ENCODE measurements around the gene YTHDC1. TPM values are rescaled to one million over a fixed set of nuclear protein-coding genes. Genes with fewer than 3 reads are reported as not detected.
A peak's percentile ranks its signal among the peaks of the same experiment; 100 is the strongest.

The YTHDC1 gene
- total RNA-seq, 1 donor from 2014 or later, result 46.2 TPM

GRCh38 chr4:68277627-68278026 is 72.3 kb downstream of the YTHDC1 start:
- Histone ChIP-seq H3K4me1 (no peaks in the 10 kb centered on the region), H3K4me3 (no peak overlapping the region), H3K36me3 (no peaks in the 10 kb centered on the region), H3K27ac (replicated peaks) (no peak overlapping the region), H3K9me3 (replicated peaks) (no peaks in the 10 kb centered on the region), H3K27me3 (ENCODE audit: low read depth) (peaks cover 7% of the 10 kb centered on the region)
- no peak for TF ChIP-seq CTCF (IDR thresholded peaks at IDR 0.05; ENCODE audit: borderline replicate concordance)
- no peak for DNase-seq
- intact Hi-C loops (cut with micrococcal nuclease), result no loop called here

- H3K4me3 ChIP-seq, result no peak overlapping the region
- no peaks in the 10 kb centered on the region for H3K36me3 ChIP-seq
- intact Hi-C loops (cut with micrococcal nuclease), result loop anchor here (2.0 kb wide), 1 partner anchor 104 kb away; no protein-coding TSS in a partner anchor
- DNase-seq, result no peak
- no peaks in the 10 kb centered on the region for H3K9me3 ChIP-seq (replicated peaks)
- H3K27me3 ChIP-seq (ENCODE audit: low read depth), result peaks cover 12% of the 10 kb centered on the region
- no peaks in the 10 kb centered on the region for H3K4me1 ChIP-seq
- no peak overlapping the region for H3K27ac ChIP-seq (replicated peaks)
- no peak for TF ChIP-seq CTCF (IDR thresholded peaks at IDR 0.05; ENCODE audit: borderline replicate concordance)
These were observed 77.0 kb downstream of the YTHDC1 start for GRCh38 chr4:68272860-68273259.

GRCh38 chr4:68272380-68272779 is 77.5 kb downstream of the YTHDC1 start:
- H3K36me3 ChIP-seq, result no peaks in the 10 kb centered on the region
- H3K4me1 ChIP-seq, result no peaks in the 10 kb centered on the region
- intact Hi-C loops (cut with micrococcal nuclease), result loop anchor here (2.0 kb wide), 1 partner anchor 104 kb away; no protein-coding TSS in a partner anchor
- H3K9me3 ChIP-seq (replicated peaks), result no peaks in the 10 kb centered on the region
- no peak for DNase-seq
- no peak overlapping the region for H3K27ac ChIP-seq (replicated peaks)
- H3K27me3 ChIP-seq (ENCODE audit: low read depth), result peaks cover 12% of the 10 kb centered on the region
- H3K4me3 ChIP-seq, result peak overlapping the region; percentile 41
- no peak for TF ChIP-seq CTCF (IDR thresholded peaks at IDR 0.05; ENCODE audit: borderline replicate concordance)

GRCh38 chr4:68271851-68272357 is 78.0 kb downstream of the YTHDC1 start:
- no peak for DNase-seq
- Histone ChIP-seq H3K27me3 (ENCODE audit: low read depth) (peaks cover 12% of the 10 kb centered on the region), H3K36me3 (no peaks in the 10 kb centered on the region), H3K4me3 (peak overlapping the region; percentile 41), H3K4me1 (no peaks in the 10 kb centered on the region), H3K27ac (replicated peaks) (no peak overlapping the region), H3K9me3 (replicated peaks) (no peaks in the 10 kb centered on the region)
- TF ChIP-seq CTCF (IDR thresholded peaks at IDR 0.05; ENCODE audit: borderline replicate concordance), result peak; percentile 82
- intact Hi-C loops (cut with micrococcal nuclease), result loop anchor here (2.0 kb wide), 1 partner anchor 105 kb away; no protein-coding TSS in a partner anchor

- H3K27me3 ChIP-seq (ENCODE audit: low read depth), result peaks cover 5% of the 10 kb centered on the region
- TF ChIP-seq CTCF (IDR thresholded peaks at IDR 0.05; ENCODE audit: borderline replicate concordance), result no peak
- no peaks in the 10 kb centered on the region for H3K9me3 ChIP-seq (replicated peaks)
- intact Hi-C loops (cut with micrococcal nuclease), result no loop called here
- no peaks in the 10 kb centered on the region for H3K4me1 ChIP-seq
- H3K27ac ChIP-seq (replicated peaks), result no peak overlapping the region
- no peaks in the 10 kb centered on the region for H3K36me3 ChIP-seq
- DNase-seq, result no peak
- no peak overlapping the region for H3K4me3 ChIP-seq
These were observed 82.4 kb downstream of the YTHDC1 start for GRCh38 chr4:68267433-68267944.

Data from left ventricle myocardium inferior (tissue), 1 donor.